ENCODE data around the gene CUTC. TPM values are rescaled to one million over a fixed set of nuclear protein-coding genes. Genes with fewer than 3 reads are reported as not detected.

CUTC gene
- total RNA-seq, 1 donor from 2014 or later = 10.3 TPM

GRCh38 chr10:99709480-99710229 lies 22.4 kb upstream of the CUTC start:
- Histone ChIP-seq H4K20me1 (ENCODE audit: insufficient read depth, low read length) (peaks cover 16% of the 10 kb centered on the region), H3K9me3 (ENCODE audit: insufficient read depth, low read depth, low read length) (no peaks in the 10 kb centered on the region), H3K27me3 (ENCODE audit: insufficient read depth, low read length) (no peaks in the 10 kb centered on the region), H2AFZ (ENCODE audit: low read depth, low read length) (no peak overlapping the region), H3K36me3 (ENCODE audit: insufficient read depth, low read length) (peaks cover 40% of the 10 kb centered on the region), H3K4me3 (ENCODE audit: insufficient read depth, low read depth, low read length) (no peak overlapping the region), H3K4me1 (ENCODE audit: insufficient read depth, low read length) (no peaks in the 10 kb centered on the region), H3K4me2 (ENCODE audit: low read length) (no peak overlapping the region), H3K9ac (ENCODE audit: low read length) (no peak overlapping the region), H3K79me2 (ENCODE audit: insufficient read depth, low read length) (no peaks in the 10 kb centered on the region), H3K27ac (ENCODE audit: low read depth, low read length) (peak overlapping the region; percentile 8)
- Mint-ChIP-seq H3K27ac (ENCODE audit: unreplicated experiment) (peak overlapping the region; percentile 28), H3K9me3 (ENCODE audit: unreplicated experiment) (no peaks in the 10 kb centered on the region), H3K36me3 (ENCODE audit: low read depth, unreplicated experiment) (peaks cover 12% of the 10 kb centered on the region), H3K27me3 (ENCODE audit: low read depth, unreplicated experiment) (no peaks in the 10 kb centered on the region), H3K4me3 (ENCODE audit: unreplicated experiment) (no peak overlapping the region), H3K4me1 (ENCODE audit: low read depth, unreplicated experiment) (peaks cover 7% of the 10 kb centered on the region)
- FAIRE-seq (no peak), DNase-seq (ENCODE audit: low read depth) (peak; percentile 40)
- TF ChIP-seq EZH2 (IDR thresholded peaks at IDR 0.05; ENCODE audit: insufficient read depth, low read length) (no peak), CTCF (IDR thresholded peaks at IDR 0.05; ENCODE audit: insufficient read depth, low read depth, low read length) (no peak)

GRCh38 chr10:99711129-99711719 lies 20.8 kb upstream of the CUTC start:
- H3K9ac ChIP-seq (ENCODE audit: low read length) = no peak overlapping the region
- H3K27me3 Mint-ChIP-seq (ENCODE audit: low read depth, unreplicated experiment) = no peaks in the 10 kb centered on the region

More at GRCh38 chr10:99711129-99711719, 20.8 kb upstream of the CUTC start:
- Histone ChIP-seq H4K20me1 (ENCODE audit: insufficient read depth, low read length) (peaks cover 16% of the 10 kb centered on the region), H3K79me2 (ENCODE audit: insufficient read depth, low read length) (no peaks in the 10 kb centered on the region), H3K27me3 (ENCODE audit: insufficient read depth, low read length) (no peaks in the 10 kb centered on the region), H3K4me2 (ENCODE audit: low read length) (no peak overlapping the region), H3K27ac (ENCODE audit: low read depth, low read length) (no peak overlapping the region), H3K9me3 (ENCODE audit: insufficient read depth, low read depth, low read length) (no peaks in the 10 kb centered on the region), H2AFZ (ENCODE audit: low read depth, low read length) (no peak overlapping the region), H3K36me3 (ENCODE audit: insufficient read depth, low read length) (peaks cover 33% of the 10 kb centered on the region), H3K4me3 (ENCODE audit: insufficient read depth, low read depth, low read length) (no peak overlapping the region), H3K4me1 (ENCODE audit: insufficient read depth, low read length) (no peaks in the 10 kb centered on the region)
- FAIRE-seq = peak; percentile 32
- Mint-ChIP-seq H3K4me3 (ENCODE audit: unreplicated experiment) (no peak overlapping the region), H3K9me3 (ENCODE audit: unreplicated experiment) (no peaks in the 10 kb centered on the region), H3K27ac (ENCODE audit: unreplicated experiment) (no peak overlapping the region), H3K36me3 (ENCODE audit: low read depth, unreplicated experiment) (peaks cover 8% of the 10 kb centered on the region), H3K4me1 (ENCODE audit: low read depth, unreplicated experiment) (peaks cover 7% of the 10 kb centered on the region)
- no peak for TF ChIP-seq EZH2 (IDR thresholded peaks at IDR 0.05; ENCODE audit: insufficient read depth, low read length)
- TF ChIP-seq CTCF (IDR thresholded peaks at IDR 0.05; ENCODE audit: insufficient read depth, low read depth, low read length) = peak; percentile 44
- peak; percentile 34 for DNase-seq (ENCODE audit: low read depth)

All from astrocyte (in vitro differentiated cells and primary cell).